HL-60 (cell line): Measurements from ENCODE around the gene SMG9.

Experiments used
- DNase-seq, 2 experiments: peaks; one replicate each; pipeline ENCODE4 v3.0.0-alpha.2; 2010 to 2020; ENCODE audit warnings: low read depth in 1 of 2, low spot score in 1 of 2
- H3K27ac ChIP-seq: fragments of 250-450 bp; sonication (Bioruptor Pico); replicated peaks from 2 replicates; pipeline ENCODE4 v1.5.1; 2020; ENCODE audit warnings: mild to moderate bottlenecking, moderate library complexity
- H3K27me3 ChIP-seq: fragments of 250-450 bp; sonication (Bioruptor Pico); 2 replicates; pipeline ENCODE4 v1.5.1; 2021; ENCODE audit warnings: mild to moderate bottlenecking, moderate library complexity; ENCODE audit not compliant: insufficient read depth, poor library complexity, severe bottlenecking
- H3K4me3 ChIP-seq: replicated peaks from 2 replicates; pipeline ENCODE4 v1.5.1; 2011; ENCODE audit warnings: mild to moderate bottlenecking, control low read depth, low read length; ENCODE audit not compliant: insufficient read depth
- CTCF ChIP-seq: IDR thresholded peaks from one replicate; pipeline ENCODE4 v1.5.1; 2011; ENCODE audit warnings: low read length, control low read depth, inconsistent platforms; ENCODE audit not compliant: insufficient read depth
- GABPA ChIP-seq: IDR thresholded peaks from 2 replicates; pipeline ENCODE4 v1.6.1; 2012; ENCODE audit warnings: low read depth
- POLR2AphosphoS5 ChIP-seq: IDR thresholded peaks from 2 replicates; pipeline ENCODE4 v1.6.1; 2012; ENCODE audit warnings: low read depth
- REST ChIP-seq: IDR thresholded peaks from 2 replicates; pipeline ENCODE4 v1.6.1; 2012; ENCODE audit warnings: low read depth; ENCODE audit not compliant: insufficient replicate concordance
- SPI1 ChIP-seq: IDR thresholded peaks from 2 replicates; pipeline ENCODE4 v1.6.1; 2012; ENCODE audit warnings: low read depth, mild to moderate bottlenecking, borderline replicate concordance

Gene SMG9

GRCh38 chr19:43797556-43797955, 42.8 kb upstream of the SMG9 start:
- Histone ChIP-seq H3K27me3 (peaks cover 3% of the 10 kb centered on the region), H3K4me3 (no peak overlapping the region), H3K27ac (no peak overlapping the region)
- no peak for DNase-seq
- no peak for TF ChIP-seq REST
- TF ChIP-seq SPI1, result no peak
- no peak for TF ChIP-seq GABPA
- TF ChIP-seq POLR2AphosphoS5, result no peak
- no peak for TF ChIP-seq CTCF

- TF ChIP-seq SPI1, result no peak
- no peak for TF ChIP-seq GABPA
- TF ChIP-seq POLR2AphosphoS5, result no peak
- TF ChIP-seq REST, result no peak
- no peak for TF ChIP-seq CTCF
Measured at GRCh38 chr19:43797118-43797517, 42.4 kb upstream of the SMG9 start.

GRCh38 chr19:43790587-43790986, 35.8 kb upstream of the SMG9 start:
- H3K4me3 ChIP-seq, result no peak overlapping the region
- no peak for TF ChIP-seq GABPA
- no peak for TF ChIP-seq CTCF
- TF ChIP-seq SPI1, result no peak
- TF ChIP-seq REST, result no peak
- TF ChIP-seq POLR2AphosphoS5, result no peak

More at GRCh38 chr19:43797118-43797517, 42.4 kb upstream of the SMG9 start:
- H3K4me3 ChIP-seq, result no peak overlapping the region
- H3K27me3 ChIP-seq, result peaks cover 3% of the 10 kb centered on the region
- no peak overlapping the region for H3K27ac ChIP-seq
- DNase-seq, result no peak

More at GRCh38 chr19:43790587-43790986, 35.8 kb upstream of the SMG9 start:
- no peak for DNase-seq
- H3K27ac ChIP-seq, result no peak overlapping the region
- no peaks in the 10 kb centered on the region for H3K27me3 ChIP-seq
